ENCODE measurements around the gene NOTCH1. TPM values are rescaled to one million over a fixed set of nuclear protein-coding genes. Genes with fewer than 3 reads are reported as not detected.

NOTCH1 gene
- total RNA-seq, 4 donors from 2014 or later, result 32.0 to 40.8 (median 36.2) TPM

DNA sequence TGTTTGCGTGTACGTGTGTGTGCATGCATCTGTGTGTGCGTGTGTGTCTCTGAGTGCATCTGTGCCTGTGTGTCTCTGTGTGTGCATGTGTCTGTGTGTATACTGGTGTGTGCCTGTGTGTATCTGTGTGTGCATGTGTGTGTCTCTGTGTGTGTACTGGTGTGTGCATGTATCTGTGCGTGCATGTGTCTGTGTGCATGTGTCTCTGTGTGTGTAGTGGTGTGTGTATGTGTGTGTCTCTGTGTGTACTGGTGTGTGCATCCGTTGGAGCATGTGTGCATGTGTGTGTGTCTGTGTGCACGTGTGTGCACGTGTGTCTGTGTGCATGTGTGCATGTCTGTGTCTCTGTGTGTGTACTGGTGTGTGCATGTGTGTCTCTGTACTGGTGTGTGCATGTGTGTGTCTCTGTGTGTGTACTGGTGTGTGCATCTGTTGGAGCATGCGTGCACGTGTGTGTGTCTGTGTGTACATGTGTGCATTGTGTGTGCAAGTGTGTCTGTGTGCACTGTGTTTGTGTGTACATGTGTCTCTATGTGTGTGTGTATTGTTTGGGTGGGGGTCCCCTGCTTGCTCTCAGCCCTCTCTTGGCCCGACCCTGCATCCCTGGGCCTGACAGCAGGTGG, 23.8 kb upstream of the NOTCH1 start:
- H3K4me3 ChIP-seq, result no peak overlapping the region
- TF ChIP-seq POLR2A (IDR thresholded peaks at IDR 0.05), result no peak
- TF ChIP-seq, protein P1, sequence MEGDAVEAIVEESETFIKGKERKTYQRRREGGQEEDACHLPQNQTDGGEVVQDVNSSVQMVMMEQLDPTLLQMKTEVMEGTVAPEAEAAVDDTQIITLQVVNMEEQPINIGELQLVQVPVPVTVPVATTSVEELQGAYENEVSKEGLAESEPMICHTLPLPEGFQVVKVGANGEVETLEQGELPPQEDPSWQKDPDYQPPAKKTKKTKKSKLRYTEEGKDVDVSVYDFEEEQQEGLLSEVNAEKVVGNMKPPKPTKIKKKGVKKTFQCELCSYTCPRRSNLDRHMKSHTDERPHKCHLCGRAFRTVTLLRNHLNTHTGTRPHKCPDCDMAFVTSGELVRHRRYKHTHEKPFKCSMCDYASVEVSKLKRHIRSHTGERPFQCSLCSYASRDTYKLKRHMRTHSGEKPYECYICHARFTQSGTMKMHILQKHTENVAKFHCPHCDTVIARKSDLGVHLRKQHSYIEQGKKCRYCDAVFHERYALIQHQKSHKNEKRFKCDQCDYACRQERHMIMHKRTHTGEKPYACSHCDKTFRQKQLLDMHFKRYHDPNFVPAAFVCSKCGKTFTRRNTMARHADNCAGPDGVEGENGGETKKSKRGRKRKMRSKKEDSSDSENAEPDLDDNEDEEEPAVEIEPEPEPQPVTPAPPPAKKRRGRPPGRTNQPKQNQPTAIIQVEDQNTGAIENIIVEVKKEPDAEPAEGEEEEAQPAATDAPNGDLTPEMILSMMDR (IDR thresholded peaks at IDR 0.05), result no peak
- intact Hi-C loops (cut with DNase I), result no loop called here
- H3K27me3 ChIP-seq, result peaks cover 0 to 14% (median 0%) of the 10 kb centered on the region in 4 donors
- no peaks in the 10 kb centered on the region for H3K9me3 ChIP-seq
- H3K36me3 ChIP-seq, result no peaks in the 10 kb centered on the region
- DNase-seq, result no peak
- peaks cover 23 to 60% (median 40%) of the 10 kb centered on the region in 3 donors for H3K4me1 ChIP-seq
- 92 to 96% methylated on average over 7 of the region's 10 CpGs for WGBS, 2 donors
- no peak overlapping the region for H3K27ac ChIP-seq

DNA sequence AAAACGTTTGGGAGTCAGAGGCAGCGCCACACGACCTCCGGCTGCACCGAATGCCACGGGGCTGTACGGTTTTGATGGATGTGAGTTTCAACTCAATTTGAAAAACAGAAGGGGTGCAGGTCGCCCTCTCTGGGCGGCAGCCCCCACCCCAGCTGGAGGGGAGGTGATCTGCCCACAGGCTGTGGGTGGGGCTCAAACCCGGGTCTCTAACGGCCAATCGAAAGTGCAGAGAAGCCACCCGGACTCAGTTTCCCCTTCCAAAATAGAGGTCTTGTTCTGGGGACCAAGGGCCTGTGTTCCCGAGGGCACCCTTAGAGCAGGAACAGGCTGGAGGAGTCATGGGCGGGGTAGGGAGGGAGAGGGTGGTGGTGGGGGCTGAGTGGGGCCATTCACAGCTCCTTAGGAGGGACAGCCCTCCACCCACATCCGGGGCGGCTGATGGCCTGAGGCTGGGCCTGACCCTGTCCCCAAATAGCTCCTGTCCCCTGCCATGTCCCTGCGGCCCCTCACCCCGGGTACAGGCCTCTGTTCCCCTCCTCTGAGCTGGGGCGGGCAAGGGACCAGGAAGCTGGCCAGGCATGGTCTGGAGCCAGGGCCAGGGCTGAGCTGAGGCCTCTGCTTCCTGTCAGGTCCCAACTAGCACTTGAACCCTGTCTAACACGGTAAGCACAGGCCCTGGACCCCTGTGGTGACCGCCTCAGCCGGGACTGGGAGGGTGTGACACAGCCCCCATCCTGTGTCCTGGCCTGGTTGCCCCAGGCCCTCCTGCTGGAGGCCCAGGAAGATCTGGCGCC, 22.6 kb upstream of the NOTCH1 start:
- H3K4me1 ChIP-seq, result peaks cover 35 to 72% (median 52%) of the 10 kb centered on the region in 3 donors
- no peak for DNase-seq
- WGBS, 2 donors, result 40 to 83% methylated on average over 2 to 12 of the region's 24 CpGs
- no peak overlapping the region for H3K4me3 ChIP-seq
- no peaks in the 10 kb centered on the region for H3K9me3 ChIP-seq
- H3K36me3 ChIP-seq, result no peaks in the 10 kb centered on the region
- no peak for TF ChIP-seq POLR2A (IDR thresholded peaks at IDR 0.05)
- TF ChIP-seq, protein P1 (IDR thresholded peaks at IDR 0.05), result no peak
- H3K27ac ChIP-seq, result peak overlapping the region in 3 of 4 donors; percentile 32 to 82 (median 73)
- intact Hi-C loops (cut with DNase I), result no loop called here
- H3K27me3 ChIP-seq, result peaks cover 0 to 25% (median 0%) of the 10 kb centered on the region in 4 donors

DNA sequence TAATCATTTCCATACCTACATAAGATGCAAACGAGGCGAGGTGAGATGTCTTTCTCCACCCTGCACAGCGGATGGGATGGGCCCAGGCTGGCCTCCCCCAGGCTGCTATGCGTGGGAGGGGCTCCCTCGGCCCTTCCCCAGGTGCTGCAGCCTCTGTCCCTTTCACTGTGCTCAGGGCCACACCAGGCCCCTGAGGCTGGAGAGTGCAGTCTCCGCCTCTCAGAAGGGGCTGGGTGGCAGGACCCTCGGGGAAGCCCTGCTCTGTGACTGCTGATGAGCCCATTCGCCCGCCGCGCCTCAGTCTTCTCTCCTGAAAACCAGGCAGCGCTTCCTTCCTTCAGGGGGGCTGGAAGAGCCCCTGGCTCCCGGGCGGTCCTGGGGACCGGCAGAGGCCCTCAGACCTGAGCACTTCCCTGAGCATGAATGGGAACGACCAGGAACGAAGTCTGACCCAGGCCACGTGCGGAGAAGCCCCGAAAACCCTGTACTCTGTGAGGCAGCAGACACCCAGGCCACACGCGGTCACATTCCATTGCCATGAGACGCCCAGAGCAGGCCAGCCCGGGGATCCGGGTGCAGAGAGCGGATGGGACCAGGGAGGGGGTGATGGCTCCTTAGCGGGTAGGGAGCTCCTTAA, 21.9 kb upstream of the NOTCH1 start:
- H3K9me3 ChIP-seq, result no peaks in the 10 kb centered on the region
- peak overlapping the region; percentile 49 to 82 (median 66) for H3K27ac ChIP-seq
- peaks cover 35 to 79% (median 54%) of the 10 kb centered on the region in 3 donors for H3K4me1 ChIP-seq
- peaks cover 0 to 30% (median 0%) of the 10 kb centered on the region in 4 donors for H3K27me3 ChIP-seq
- H3K4me3 ChIP-seq, result no peak overlapping the region
- no peaks in the 10 kb centered on the region for H3K36me3 ChIP-seq
- DNase-seq, result no peak
- TF ChIP-seq, protein P1 (IDR thresholded peaks at IDR 0.05), result no peak
- TF ChIP-seq POLR2A (IDR thresholded peaks at IDR 0.05), result no peak
- intact Hi-C loops (cut with DNase I), result no loop called here
- 27 to 40% methylated on average over 1 to 4 of the region's 27 CpGs for whole genome bisulfite sequencing, 2 donors

DNA sequence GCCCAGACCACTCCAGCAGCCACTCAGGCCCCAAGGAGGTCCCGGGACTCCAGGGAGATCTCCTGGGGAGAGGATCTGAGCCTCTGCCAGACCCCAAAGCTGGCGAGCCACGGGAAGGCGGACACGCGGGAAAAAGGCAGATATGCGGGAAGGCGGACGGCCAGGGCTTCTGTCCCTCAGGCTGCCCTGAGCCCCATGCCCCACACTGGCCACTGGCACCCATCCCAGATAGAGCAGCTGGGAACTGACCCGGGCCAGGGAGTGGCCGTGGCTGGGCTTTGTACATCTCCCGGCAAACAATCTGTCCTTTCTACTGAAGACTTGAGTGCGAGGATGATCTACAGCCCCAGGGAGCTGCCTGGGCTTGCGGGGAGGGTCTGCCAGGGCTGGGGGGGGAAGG, 21.1 kb upstream of the NOTCH1 start:
- TF ChIP-seq, protein P1 (IDR thresholded peaks at IDR 0.05), result no peak
- no peak for TF ChIP-seq POLR2A (IDR thresholded peaks at IDR 0.05)
- H3K36me3 ChIP-seq, result no peaks in the 10 kb centered on the region
- peaks cover 0 to 31% (median 0%) of the 10 kb centered on the region in 4 donors for H3K27me3 ChIP-seq
- intact Hi-C loops (cut with DNase I), result no loop called here
- H3K9me3 ChIP-seq, result no peaks in the 10 kb centered on the region
- peak overlapping the region; percentile 21 to 82 (median 54) for H3K27ac ChIP-seq
- WGBS, 2 donors, result 37 to 100% methylated on average over 1 to 9 of the region's 14 CpGs
- DNase-seq, result no peak
- peaks cover 35 to 74% (median 54%) of the 10 kb centered on the region in 3 donors for H3K4me1 ChIP-seq
- H3K4me3 ChIP-seq, result no peak overlapping the region

DNA sequence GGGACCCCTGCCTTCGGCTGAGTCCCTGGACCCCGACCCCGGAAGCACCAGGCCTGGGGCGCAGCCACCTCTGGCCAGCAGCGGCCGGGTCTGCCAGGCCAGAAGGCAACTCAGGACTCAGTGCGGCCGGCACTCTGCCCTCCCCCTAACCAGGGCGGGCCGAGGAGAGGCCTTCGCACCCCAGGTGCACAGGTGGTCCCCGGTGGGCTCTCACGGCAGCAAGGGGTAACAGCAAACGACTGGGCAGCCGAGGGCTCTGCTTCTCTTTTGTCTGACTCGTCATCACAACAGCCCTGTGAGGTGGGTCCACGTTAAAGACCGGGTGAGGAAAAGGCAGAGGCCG, 20.7 kb upstream of the NOTCH1 start:
- Histone ChIP-seq H3K27ac (peak overlapping the region; percentile 21 to 82 (median 54)), H3K4me1 (peaks cover 35 to 70% (median 54%) of the 10 kb centered on the region in 3 donors), H3K9me3 (no peaks in the 10 kb centered on the region), H3K27me3 (peaks cover 0 to 30% (median 0%) of the 10 kb centered on the region in 4 donors), H3K36me3 (no peaks in the 10 kb centered on the region), H3K4me3 (no peak overlapping the region)
- no peak for TF ChIP-seq POLR2A (IDR thresholded peaks at IDR 0.05)
- TF ChIP-seq, protein P1 (IDR thresholded peaks at IDR 0.05), result no peak
- no peak for DNase-seq
- no CpG with 5 or more reads among the region's 19 CpGs for WGBS, 2 donors
- intact Hi-C loops (cut with DNase I), result no loop called here
